ENCODE data around the gene PIGN. TPM values are rescaled to one million over a fixed set of nuclear protein-coding genes. Genes with fewer than 3 reads are reported as not detected.

Gene PIGN
- total RNA-seq, 4 donors from 2014 or later, result 10.5 to 32.4 (median 17.3) TPM

DNA sequence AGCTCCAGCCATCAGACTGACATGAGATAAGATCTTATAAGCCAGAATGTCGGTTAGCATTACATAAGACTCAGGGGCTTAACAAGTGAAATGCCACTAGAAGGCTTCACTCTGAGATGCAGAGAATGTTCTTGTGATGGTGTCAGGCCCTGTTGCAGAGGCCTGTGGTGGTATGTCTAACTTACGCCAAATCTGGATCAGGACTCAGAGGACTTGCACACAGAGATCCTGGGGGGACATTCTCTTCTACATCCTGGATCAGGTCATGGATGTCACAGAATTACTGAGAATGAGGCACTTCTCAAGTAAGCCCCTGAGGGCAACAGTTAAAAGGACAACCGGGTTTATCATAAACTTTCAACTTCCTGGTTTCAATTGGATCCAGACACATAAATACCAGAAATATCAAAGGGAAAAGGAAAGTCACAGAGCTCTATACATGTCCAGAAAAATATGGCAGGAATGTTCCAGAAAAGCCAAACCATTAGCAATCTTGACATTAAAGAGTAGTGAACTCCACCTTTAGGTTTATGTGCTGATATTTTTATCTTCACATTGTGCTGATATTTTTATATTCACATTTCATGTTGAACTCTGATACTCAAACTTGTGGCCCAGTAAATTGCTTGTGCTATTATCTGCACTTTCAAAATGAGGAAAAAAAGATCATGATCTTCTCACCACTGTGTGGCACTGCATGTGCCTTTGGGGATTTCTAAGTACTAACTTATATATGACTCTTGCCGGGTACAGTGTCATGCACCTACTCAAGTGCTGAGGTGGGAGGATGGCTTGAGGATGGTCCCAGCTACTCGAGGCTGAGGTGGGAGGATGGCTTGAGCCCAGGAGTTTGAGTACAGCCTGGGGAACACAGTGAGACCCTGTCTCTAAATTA, 156.5 kb downstream of the PIGN start:
- Histone ChIP-seq H3K4me1 (no peaks in the 10 kb centered on the region), H3K27ac (no peak overlapping the region), H3K9me3 (no peaks in the 10 kb centered on the region), H3K36me3 (no peaks in the 10 kb centered on the region), H3K4me3 (no peak overlapping the region), H3K27me3 (no peaks in the 10 kb centered on the region)
- ATAC-seq, result no peak
- 63 to 66% methylated on average over 3 of the region's 5 CpGs for WGBS, 2 donors (ENCODE audit: low coverage in 1 of 2)
- TF ChIP-seq, protein P1, sequence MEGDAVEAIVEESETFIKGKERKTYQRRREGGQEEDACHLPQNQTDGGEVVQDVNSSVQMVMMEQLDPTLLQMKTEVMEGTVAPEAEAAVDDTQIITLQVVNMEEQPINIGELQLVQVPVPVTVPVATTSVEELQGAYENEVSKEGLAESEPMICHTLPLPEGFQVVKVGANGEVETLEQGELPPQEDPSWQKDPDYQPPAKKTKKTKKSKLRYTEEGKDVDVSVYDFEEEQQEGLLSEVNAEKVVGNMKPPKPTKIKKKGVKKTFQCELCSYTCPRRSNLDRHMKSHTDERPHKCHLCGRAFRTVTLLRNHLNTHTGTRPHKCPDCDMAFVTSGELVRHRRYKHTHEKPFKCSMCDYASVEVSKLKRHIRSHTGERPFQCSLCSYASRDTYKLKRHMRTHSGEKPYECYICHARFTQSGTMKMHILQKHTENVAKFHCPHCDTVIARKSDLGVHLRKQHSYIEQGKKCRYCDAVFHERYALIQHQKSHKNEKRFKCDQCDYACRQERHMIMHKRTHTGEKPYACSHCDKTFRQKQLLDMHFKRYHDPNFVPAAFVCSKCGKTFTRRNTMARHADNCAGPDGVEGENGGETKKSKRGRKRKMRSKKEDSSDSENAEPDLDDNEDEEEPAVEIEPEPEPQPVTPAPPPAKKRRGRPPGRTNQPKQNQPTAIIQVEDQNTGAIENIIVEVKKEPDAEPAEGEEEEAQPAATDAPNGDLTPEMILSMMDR (IDR thresholded peaks at IDR 0.05), result no peak
- TF ChIP-seq POLR2AphosphoS5 (IDR thresholded peaks at IDR 0.05) (no peak), POLR2A (IDR thresholded peaks at IDR 0.05) (no peak), EP300 (IDR thresholded peaks at IDR 0.05) (no peak)

DNA sequence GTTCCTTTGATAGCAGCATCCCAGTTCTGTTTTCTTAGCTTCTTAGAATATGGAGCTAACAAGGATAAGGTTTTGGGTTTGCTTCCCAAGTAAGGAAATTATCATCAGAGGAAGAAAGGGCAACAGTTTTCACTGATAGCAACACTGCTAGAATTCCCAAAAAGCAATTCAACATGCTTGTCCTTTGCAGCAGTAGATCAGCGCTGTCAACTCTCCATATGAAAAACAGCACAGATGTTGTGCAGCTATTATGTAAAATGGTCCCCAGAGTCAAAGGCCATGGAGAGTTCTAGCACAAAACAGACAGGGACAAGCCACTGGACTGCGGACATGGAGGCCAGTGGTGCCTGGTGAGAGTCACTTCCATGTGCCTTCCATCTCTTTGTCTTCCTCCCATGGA, 158.1 kb downstream of the PIGN start:
- Histone ChIP-seq H3K4me3 (no peak overlapping the region), H3K27ac (no peak overlapping the region), H3K4me1 (no peaks in the 10 kb centered on the region), H3K36me3 (no peaks in the 10 kb centered on the region), H3K27me3 (no peaks in the 10 kb centered on the region), H3K9me3 (no peaks in the 10 kb centered on the region)
- WGBS, 2 donors (ENCODE audit: low coverage in 1 of 2), result 96% methylated on average over 2 of the region's 2 CpGs; no CpG with 5 or more reads in 1 of the 2 donors
- ATAC-seq, result no peak
- no peak for TF ChIP-seq POLR2AphosphoS5 (IDR thresholded peaks at IDR 0.05)
- TF ChIP-seq, protein P1 (IDR thresholded peaks at IDR 0.05), result no peak
- no peak for TF ChIP-seq POLR2A (IDR thresholded peaks at IDR 0.05)
- no peak for TF ChIP-seq EP300 (IDR thresholded peaks at IDR 0.05)

DNA sequence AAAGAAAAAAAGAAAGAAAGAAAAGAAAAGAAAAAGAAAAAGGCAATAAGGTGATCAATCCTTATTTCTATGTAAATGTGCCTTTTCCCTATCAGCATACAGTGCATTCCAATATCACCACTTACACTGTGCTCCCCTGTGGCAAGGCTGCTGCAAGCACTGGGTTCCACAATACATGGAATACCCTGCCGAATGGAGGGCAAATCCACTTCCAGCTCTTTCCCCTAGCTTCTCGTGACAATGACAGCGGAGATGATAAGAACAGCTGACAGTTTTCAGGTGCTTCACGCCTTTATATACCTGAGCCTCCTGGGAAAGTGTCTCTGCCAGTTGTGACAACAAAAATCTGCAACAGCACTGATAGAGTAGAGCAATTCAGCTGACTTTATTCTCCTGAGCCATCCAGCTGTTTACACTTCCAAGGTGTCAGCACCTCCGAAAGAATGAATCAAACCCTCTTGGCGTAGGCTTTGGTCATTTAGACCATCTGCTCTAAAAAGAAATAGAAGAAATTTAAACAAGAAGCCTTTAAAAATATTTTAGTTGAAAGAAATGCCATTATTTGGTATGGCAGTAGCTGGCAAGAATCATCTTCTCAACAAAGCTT, 158.8 kb downstream of the PIGN start:
- ATAC-seq, result no peak

DNA sequence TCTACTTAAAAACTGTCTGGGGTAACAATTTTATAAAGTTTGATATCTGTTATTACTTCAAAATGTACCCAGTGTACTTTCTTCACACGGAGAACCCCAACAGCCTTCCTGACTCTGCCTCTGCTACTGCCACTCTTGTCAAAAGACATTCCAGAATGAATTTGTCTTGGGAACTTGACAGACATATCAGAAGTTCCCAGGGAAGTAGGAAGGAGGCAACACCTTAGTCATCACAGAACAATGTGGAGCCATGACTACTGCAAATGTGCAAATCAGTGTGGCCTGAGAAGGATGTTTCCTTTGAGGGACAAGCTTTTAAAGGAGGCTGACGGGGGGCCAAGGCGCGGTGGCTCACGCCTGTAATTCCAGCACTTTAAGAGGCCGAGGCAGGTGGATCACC, 160.3 kb downstream of the PIGN start:
- Histone ChIP-seq H3K27ac (no peak overlapping the region), H3K4me3 (no peak overlapping the region), H3K9me3 (no peaks in the 10 kb centered on the region), H3K36me3 (no peaks in the 10 kb centered on the region), H3K4me1 (no peaks in the 10 kb centered on the region), H3K27me3 (no peaks in the 10 kb centered on the region)
- ATAC-seq, result no peak
- TF ChIP-seq, protein P1 (IDR thresholded peaks at IDR 0.05), result no peak
- TF ChIP-seq EP300 (IDR thresholded peaks at IDR 0.05) (no peak), POLR2A (IDR thresholded peaks at IDR 0.05) (no peak), POLR2AphosphoS5 (IDR thresholded peaks at IDR 0.05) (no peak)
- WGBS, 2 donors (ENCODE audit: low coverage in 1 of 2), result 92 to 95% methylated on average over 1 to 5 of the region's 6 CpGs

More for the DNA sequence above, 158.8 kb downstream of the PIGN start:
- no peak overlapping the region for H3K27ac ChIP-seq
- no peaks in the 10 kb centered on the region for H3K4me1 ChIP-seq
- no peaks in the 10 kb centered on the region for H3K27me3 ChIP-seq
- H3K9me3 ChIP-seq, result no peaks in the 10 kb centered on the region
- no peak overlapping the region for H3K4me3 ChIP-seq
- TF ChIP-seq, protein P1 (IDR thresholded peaks at IDR 0.05), result no peak
- TF ChIP-seq POLR2AphosphoS5 (IDR thresholded peaks at IDR 0.05) (no peak), POLR2A (IDR thresholded peaks at IDR 0.05) (no peak), EP300 (IDR thresholded peaks at IDR 0.05) (no peak)
- H3K36me3 ChIP-seq, result no peaks in the 10 kb centered on the region
- 73 to 77% methylated on average over 3 to 6 of the region's 6 CpGs for WGBS, 2 donors (ENCODE audit: low coverage in 1 of 2)
